Measurements from ENCODE around the gene MAST3.

The MAST3 gene

DNA sequence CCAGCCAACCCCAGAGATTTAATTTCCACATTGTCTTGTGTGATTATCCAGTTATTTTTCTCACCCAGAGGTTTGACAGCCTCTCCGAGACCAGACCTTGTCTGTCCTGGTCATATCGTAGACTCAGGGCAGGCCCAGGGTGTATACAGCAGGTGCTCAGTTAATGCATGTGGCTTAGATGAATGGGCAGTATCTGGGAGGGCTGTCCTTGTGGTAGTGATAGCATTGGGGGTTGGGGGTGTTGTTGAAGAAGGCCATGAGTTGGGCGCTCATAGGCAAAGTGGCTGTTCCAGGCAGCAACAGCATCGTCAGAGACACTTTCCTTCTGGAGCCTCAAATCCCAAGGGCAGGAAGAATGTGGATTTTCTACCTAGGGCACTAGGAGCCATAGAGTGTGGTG, 16.9 kb downstream of the MAST3 start:
- DNase-seq: no peak

DNA sequence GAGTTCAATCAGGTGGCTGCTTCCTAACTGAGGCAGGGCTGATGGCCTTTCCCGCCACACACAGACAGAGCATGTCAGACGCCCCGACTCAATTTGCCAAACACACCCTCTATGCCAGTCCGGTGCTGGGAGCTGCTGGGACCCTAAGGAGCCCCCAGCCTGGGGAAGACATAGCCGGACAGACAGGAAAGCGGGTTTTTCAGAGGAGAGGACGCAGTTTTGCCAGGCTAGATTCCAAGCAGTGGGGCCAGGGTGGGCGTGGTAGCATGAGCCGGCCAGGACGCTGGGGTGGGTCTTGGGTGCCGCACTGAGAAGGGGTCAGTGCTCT, 19.8 kb downstream of the MAST3 start:
- no peak for DNase-seq

DNA sequence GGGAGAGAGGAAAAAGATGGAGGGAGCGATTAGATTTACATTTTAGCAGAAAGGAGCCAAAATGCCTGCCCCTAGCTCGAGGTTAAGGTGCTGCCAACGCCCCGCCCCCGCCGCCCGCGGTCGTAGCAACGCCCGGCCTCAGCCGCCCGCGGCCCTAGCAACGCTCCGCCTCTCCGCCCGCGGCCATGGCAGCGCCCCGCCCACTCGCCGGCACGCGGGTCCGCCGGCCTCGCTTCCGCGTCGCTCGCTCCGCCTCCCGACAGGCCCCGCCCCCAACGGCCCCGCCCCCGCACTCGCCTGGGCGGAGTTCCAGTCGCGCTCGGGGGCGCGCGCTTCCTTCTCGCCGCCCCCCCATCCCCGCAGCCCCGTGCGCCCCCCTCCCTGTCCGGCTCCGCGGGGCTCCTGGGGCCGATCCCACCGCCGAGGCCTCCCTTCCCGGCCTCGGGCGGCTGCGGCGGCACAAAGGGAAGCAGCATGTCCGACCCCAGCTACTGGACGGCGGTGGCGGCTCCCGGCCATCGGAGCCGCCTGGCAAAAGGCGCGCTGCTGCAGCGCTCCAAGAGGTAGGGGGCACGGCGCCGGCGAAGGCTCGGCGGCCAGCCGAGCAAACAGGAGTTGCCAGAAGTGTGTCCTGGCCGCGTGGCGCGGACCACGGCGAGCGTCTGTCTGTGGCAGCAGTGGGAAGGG, 20.3 kb downstream of the MAST3 start:
- DNase-seq: peak; percentile 82

DNA sequence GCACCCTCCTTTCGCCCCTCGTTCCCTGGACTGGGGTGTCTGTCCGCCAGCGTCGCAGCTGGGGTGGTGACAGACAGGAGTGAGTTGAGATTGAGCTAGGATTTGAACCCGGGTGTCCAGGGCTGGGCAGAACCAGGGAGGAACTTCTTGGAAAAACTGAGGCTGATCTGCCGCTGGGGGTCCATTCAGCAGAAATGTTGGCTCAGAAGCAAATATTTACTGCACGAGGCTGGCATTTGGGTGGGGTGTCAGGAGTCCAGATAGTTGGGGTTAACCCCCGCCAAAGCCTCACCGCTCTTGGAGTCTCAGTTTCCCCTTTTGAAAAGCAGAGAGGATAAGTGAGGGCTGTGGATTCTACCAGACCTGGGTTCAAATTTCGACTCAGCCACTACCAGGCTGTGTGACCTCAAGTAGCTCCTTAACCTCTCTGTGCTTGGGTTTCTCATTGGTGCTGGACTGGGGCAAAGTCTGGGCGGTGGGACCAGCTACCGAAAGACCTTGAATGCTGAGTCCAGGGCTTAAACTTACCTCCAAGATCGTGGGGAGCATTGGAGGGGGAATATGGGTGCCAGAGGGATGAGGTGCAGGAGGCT, 20.9 kb downstream of the MAST3 start:
- no peak for DNase-seq

DNA sequence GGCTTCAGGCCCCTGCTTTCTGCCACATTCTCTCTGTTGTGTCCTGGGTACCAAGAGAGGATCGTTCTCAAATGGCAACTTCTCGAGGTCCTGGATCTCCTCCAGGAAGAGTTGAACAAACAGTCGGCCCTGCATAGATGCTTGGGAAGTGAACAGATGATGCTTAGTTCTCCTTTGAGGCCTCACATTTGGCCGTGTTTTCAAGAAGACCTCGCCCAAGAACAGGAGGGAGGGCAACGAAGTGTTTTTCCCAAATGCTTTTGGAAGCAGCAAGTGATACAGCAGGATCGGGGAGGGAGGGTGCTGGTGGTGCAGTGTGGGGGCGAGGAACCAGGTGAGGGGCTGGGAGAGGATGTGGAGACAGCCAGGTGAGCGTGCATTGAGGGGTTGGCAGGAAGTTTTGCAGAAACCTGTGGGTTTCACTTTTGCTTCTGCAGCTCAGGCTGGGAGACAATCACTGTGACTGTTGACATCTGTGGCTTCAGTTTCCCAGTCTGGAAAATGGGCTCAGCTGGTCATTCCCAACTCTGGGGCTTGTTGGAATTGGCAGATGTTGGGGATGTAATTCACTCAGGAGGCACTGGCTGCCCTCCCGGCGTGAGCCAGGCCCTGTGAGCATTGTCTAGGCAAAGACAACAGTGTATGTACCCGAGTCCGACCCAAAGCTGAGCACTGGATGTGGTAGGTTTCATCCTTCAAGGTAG, 21.6 kb downstream of the MAST3 start:
- DNase-seq: no peak

DNA sequence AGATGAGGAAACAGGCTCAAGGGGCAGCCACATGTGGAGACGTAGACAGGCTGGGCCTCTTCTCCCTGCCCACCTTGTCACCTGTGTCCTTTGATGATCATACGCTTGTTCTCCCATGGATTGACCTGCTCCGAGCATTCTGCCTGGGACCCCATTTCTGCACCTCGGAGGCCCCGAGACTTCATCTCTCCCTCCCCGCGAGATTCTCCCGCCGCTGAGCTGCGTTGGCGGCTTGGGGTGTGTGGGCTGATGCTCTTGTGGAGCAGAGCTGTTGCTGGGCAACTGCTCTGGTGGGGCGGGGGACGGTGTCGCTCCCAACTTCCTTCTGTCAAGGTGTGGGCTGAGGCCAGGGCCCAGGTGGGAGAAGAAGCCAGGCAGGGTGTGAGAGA, 22.1 kb downstream of the MAST3 start:
- DNase-seq: no peak

DNA sequence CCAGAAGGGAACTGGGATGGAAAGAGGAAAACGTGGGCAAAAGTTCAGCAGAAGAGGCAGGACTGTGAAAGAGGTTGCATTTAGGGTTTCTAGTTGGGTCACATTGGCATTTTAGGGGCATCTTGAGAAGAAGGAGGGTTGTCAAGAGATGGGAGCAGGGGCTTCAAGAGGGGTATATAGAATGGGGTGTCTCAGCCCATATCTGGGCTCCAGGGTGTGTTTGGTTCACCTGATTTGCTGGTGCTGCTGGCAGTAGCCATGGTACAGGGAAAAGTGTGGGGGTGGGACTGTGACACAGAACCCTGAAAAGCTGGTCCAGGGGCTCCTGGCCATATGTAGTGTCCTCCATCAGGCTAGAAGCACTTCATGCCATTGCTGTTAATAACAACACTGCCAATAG, 22.5 kb downstream of the MAST3 start:
- no peak for DNase-seq

DNA sequence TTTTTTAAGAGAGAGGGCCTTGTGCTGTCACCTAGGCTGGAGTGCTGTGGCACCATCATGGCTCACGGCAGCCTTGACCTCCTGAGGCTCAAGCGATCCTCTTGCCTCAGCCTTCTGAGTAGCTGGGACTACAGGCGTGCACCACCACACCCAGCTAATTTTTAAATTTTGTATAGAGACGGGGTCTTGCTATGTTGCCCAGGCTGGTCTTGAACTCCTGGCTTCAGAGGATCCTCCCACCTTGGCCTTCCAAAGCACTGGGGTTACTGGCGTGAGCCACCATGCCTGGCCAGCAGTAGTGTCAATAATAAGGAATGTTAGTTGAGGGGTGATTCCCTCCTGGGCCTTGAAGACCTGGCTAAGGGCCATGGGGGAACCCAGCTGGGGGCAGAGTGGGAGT, 23.6 kb downstream of the MAST3 start:
- DNase-seq: no peak

DNA sequence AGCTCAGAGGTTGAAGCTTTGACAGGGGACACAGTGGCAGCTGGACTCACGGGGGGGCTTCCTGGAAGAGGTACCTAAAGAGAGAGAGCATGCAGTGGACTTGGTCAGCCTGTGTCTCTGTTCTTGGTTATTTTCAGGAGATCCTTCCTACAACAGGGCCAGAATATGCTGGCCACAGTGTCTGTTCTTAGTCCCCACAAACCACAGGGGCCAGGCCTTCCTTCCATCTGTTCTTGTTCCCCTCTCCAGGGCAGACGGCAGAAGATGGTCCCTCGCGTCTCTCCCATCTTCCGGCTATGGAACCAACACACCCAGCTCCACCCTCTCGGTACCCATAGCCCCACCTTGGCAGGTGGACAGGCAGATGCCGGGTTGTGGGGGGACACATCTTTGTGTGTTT, 24.8 kb downstream of the MAST3 start:
- DNase-seq: no peak

DNA sequence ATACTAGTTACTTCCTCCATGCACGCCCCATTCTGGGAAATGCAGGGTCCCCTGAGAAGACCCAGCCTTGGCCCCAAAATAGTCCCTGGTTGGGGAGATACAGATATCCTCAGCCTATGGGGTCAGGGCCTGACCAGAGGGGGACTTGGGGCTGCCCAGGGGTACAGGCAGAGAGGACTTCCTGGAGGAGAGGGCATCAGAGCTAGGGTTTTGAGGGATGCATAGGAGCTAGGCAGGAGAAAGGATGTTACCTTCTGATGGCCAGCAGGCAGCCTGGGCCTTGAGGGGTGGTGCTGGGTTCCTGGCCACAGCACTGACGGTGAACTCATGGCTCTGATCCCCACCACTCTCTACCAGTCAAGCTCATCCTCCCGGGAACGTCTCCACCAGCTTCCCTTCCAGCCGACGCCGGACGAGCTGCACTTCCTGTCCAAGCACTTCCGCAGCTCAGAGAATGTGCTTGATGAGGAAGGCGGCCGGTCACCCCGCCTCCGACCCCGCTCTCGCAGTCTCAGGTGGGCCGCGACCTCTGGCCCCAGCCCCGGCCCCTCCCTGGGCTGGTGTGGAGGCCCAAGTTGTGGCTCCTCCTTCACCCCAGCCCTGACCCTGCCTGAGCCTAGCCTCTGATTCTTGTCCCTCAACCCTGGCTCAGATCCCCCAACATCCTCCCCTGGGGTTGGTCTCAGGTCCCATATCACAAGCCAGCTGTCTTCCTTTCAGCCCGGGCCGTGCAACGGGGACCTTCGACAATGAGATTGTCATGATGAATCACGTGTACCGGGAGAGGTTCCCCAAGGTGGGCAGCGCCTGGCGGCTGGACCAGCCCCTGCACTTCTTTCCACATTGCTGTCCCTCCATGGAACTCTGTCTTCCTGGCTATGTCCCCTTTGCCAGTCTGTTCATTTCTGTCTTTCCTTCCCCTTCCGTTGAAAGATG, 25.6 kb downstream of the MAST3 start:
- no peak for DNase-seq

DNA sequence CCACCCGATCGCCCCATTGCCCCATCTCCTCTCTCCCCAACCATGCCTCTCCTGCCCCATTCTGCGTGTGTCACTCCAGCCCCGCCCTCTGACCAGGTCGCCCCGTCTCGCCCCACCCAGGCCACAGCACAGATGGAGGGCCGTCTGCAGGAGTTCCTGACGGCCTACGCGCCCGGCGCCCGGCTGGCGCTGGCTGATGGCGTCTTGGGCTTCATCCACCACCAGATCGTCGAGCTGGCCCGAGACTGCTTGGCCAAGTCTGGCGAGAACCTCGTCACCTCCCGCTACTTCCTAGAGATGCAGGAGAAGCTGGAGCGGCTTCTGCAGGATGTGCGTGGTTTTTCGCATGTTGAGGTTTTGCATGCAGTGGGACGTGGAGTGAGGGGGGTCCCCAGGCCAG, 26.2 kb downstream of the MAST3 start:
- DNase-seq: no peak

DNA sequence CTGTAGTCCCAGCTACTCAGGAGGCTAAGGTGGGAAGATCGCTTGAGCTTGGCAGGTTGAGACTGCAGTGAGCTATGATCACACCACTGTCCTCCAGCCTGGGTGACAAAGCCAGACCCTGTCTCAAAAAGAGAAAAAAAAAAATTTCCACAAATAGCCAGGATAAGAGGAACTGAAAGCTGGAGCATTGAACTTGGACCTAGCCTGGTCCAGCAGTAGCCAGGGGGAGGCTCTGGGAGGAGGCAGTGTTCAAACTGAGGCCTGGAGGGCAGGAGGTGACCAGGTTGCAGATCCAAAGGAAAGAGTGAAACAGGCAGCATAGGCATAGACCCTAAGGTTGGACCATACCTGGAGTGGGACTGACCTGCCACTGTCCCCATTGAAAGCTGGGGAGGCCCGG, 28.5 kb downstream of the MAST3 start:
- no peak for DNase-seq

DNA sequence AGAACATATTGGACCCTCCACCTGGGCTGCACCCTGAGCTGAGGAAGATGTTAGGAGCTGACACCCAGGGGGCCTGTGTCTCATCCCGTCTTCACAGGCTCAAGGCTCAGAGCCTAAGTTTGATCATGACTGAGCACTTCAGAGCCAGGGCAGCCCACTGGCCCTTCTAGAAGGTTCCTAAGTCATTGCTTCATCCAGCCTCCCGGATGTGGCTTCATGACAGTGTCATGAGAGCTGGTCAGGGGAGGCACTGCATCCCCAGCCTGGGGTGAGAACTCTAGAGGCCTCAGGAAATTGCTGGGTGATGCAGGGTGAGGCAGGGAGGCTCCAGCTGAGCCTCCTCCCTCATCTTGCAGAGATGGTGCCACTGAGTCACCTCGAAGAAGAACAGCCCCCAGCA, 30.5 kb downstream of the MAST3 start:
- DNase-seq: no peak

DNA sequence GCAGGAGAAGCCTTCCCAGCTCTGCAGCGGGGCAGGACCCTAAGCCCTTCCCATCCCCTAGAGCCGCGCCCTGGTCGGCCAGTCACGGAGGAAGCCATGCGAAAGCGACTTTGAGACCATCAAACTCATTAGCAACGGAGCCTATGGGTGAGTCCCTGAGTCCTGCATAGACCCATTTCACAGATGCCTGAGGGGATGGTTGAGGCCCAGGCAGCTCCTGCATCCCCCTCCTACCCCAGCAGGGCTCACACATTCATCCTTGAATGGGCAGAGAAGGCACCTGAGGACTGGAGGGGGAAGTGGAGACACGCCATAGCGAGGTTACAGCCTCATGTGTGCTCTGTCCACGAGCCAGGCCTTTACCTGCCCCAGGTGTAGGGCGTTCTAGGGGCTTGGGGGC, 31.2 kb downstream of the MAST3 start:
- DNase-seq: no peak

DNA sequence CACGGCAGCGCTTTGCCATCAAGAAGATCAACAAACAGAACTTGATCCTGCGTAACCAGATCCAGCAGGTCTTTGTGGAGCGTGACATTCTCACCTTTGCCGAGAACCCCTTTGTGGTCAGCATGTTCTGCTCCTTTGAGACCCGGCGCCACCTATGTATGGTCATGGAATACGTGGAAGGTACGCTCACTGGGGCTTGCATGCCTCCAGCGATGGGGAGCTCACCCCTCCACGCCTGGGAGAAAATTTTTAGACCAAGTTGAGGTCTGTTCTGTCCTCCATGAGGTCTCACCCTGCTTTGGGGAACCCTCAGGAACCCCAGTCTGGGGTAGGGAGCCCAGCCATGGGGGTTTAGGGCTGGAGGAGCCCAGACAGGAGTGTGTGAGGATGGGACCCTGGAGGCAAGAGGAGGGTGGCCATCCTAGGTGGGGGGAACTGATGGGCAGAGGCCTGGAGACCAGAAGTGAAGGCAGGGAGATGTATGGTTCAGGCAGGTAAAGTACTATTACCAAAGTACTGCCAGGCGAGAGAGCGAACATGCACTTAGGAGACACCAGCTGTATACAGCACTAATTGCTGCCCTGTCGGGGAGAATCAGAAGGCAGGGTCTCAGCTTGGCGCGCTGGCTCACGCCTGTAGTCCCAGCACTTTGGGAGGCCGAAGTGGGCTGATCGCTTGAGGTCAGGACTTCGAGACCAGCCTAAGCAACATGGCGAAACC, 33.1 kb downstream of the MAST3 start:
- no peak for DNase-seq

DNA sequence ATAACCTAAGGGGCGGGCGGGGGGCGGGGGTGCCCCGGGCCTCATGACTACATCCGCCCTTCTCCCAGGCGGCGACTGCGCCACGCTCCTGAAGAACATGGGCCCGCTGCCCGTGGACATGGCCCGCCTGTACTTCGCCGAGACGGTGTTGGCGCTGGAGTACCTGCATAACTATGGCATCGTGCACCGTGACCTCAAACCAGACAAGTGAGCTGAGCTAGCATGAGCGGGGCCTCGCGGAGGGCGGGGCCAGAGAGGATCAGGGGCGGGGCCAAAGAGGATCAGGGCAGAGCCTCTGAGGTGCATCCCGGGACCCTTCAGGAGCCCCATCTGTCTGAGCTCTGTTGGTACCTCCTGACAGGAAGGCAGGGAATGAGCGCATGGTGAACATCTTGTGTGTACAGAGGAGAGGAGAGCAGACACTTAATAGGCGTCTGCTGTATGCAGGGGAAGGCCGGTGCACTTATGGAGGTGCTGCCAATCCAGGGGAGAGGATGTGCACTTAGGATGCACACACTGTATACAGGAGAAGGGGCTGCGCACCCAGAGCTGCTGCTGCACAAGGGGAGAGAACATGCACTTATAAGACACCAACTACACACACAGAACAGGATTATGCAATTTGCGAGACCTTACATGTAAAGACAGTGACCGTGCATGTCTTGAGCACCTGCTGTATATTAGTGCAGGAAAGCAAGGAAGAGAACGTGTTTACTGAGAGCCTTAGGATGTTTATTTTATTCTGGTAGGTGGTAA, 34.4 kb downstream of the MAST3 start:
- DNase-seq: no peak

DNA sequence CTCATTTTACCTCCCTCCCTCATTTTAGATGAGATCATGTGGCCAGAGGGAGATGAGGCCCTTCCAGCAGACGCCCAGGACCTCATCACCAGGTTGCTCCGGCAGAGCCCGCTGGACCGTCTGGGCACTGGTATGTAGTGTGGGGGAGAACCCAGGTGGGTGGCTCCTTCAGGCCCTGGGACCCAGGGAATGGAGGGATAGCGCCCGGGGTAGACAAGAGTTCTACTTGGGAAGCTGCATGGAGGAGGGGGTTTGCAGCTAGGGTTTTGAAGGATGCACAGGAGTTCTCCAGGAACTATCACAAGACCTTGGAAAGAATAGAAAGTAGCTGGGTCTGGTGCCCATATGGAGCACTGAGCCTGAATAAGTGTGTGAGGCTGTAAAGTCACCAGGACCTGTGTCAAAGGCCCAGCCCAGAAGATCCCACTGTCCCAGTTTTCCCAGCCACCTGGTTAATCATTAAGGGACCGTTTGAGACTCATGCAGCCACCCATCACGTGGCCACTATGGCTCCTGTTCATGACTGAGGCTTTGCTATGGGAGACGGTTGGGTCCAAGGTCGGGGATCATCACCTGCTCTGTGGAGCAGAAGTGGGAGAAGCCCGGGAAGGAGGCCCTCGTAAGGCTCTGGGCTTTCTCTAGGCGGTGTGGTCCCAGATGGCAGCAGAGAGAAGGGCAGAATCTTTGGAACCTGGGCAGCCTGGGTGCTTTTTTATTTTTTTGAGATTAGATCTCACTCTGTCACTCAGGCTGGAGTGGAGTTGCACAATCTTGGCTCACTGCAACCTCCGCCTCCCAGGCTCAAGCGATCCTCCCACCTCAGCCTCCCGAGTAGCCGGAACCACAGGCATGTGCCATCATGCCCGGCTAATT, 38.4 kb downstream of the MAST3 start:
- DNase-seq: no peak

DNA sequence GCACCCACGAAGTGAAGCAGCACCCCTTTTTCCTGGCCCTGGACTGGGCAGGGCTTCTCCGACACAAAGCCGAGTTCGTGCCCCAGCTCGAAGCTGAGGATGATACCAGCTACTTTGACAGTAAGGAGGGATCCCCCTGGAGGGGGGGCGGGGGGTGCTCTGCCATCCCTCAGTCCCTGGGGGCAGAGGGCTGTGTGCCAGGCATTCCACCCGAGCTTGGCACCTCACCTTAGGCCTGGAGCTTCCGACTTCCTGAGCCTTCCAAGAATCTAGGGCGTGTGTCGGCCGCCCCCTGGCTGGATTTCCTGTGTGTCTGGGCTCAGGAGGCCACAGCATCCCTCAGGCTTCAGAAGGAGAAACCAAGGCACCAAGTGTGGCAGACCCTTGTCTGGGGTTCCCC, 39.7 kb downstream of the MAST3 start:
- no peak for DNase-seq

DNA sequence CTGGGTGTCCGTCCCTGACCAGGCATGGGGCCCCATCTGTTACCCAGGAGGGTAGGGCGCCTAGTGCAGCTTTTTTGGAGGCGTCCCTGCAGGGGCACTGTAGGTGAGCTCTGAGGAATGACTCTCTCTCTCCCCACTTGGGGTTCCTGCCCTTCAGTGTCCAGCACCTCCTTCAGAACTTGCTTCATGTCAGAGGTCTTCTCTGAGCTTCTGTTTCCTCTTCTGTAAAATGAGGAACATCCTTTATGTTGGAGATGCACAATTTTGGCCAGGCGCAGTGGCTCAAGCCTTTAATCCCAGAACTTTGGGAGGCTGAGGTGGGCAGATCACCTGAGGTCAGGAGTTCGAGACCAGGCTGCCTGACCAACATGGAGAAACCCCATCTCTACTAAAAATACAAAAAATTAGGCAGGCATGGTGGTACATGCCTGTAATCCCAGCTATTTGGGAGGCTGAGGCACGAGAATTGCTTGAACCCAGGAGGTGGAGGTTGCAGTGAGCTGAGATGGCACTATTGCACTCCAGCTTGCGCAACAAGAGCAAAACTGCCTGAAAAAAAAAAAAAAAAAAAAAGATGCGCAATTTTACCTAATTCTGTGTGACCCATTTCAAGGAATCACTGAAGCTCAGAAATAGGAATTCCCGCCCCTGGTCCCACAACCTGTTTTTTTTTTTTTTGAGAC, 40.2 kb downstream of the MAST3 start:
- no peak for DNase-seq

DNA sequence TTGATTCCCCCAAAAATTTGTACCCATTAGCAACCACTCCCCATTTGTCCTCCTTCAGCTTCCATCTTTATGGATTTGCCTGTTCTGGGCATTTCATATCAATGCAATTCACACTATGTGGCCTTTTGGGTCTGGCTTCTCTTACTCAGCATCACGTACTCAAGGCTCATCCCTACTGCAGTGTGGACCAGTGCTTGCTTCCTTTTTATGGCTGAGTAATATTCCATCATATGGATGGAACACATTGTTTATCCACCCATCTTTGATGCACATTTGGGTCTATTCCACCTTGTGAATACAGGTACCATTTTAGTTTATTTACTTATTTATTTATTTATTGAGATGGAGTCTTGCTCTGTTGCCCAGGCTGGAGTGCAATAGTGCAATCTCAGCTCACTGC, 42.9 kb downstream of the MAST3 start:
- no peak for DNase-seq

DNA sequence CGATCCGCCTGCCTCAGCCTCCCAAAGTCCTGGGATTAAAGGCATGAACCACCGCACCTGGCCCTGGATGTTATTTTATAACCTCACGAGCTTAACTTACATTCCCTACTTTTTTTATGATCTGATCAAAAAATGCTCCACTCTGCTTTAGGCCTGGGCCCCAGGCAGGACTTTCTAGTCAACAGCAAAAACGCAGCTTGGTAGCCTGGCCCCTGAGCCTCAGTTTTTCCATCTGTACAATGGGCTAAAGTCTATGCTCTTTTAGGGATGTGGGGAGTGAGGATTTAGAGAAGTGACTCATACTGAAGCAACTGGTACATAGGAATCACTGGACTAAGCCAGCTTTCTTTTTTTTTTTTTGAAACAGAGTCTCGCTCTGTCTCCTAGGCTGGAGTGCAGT, 43.5 kb downstream of the MAST3 start:
- no peak for DNase-seq
